ENCODE measurements around the gene KCNQ2.

- TF ChIP-seq CTCF (IDR thresholded peaks at IDR 0.05) (no peak), EZH2 (IDR thresholded peaks at IDR 0.05) (no peak)
These were observed 13.9 kb upstream of the KCNQ2 start for GRCh38 chr20:63486300-63486855.
